ENCODE results near the gene HOATZ. TPM values are rescaled to one million over a fixed set of nuclear protein-coding genes. Genes with fewer than 3 reads are reported as not detected.

HOATZ gene
- total RNA-seq, 1 donor from 2014 or later, result not detected

DNA sequence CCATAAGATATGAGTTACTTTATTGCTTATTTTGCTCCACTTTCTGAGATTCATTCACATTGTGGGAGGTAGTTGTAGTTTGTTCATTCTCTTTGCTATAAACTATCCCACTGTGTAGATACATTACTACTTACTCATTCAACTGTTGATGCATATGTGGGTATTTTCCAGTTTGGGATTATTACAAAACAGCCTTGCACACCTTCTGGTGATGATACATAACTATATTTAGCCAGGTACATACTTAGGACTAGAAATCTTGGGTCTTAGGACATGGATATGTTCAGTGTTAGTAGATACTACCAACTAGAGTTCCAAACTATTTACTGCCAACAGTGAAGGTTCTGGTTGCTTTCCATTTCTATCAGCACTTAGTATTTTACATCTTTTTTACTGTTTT is 40.1 kb upstream of the HOATZ start:
- Histone ChIP-seq H3K4me1 (no peaks in the 10 kb centered on the region), H3K27ac (no peak overlapping the region), H3K36me3 (no peaks in the 10 kb centered on the region), H3K27me3 (no peaks in the 10 kb centered on the region), H3K9me3 (no peaks in the 10 kb centered on the region), H3K4me3 (no peak overlapping the region)
- intact Hi-C loops (cut with DNase I), result no loop called here
- TF ChIP-seq, protein P1, sequence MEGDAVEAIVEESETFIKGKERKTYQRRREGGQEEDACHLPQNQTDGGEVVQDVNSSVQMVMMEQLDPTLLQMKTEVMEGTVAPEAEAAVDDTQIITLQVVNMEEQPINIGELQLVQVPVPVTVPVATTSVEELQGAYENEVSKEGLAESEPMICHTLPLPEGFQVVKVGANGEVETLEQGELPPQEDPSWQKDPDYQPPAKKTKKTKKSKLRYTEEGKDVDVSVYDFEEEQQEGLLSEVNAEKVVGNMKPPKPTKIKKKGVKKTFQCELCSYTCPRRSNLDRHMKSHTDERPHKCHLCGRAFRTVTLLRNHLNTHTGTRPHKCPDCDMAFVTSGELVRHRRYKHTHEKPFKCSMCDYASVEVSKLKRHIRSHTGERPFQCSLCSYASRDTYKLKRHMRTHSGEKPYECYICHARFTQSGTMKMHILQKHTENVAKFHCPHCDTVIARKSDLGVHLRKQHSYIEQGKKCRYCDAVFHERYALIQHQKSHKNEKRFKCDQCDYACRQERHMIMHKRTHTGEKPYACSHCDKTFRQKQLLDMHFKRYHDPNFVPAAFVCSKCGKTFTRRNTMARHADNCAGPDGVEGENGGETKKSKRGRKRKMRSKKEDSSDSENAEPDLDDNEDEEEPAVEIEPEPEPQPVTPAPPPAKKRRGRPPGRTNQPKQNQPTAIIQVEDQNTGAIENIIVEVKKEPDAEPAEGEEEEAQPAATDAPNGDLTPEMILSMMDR (IDR thresholded peaks at IDR 0.05), result no peak
- no peak for DNase-seq (ENCODE audit: low spot score in 2 of 2)

DNA sequence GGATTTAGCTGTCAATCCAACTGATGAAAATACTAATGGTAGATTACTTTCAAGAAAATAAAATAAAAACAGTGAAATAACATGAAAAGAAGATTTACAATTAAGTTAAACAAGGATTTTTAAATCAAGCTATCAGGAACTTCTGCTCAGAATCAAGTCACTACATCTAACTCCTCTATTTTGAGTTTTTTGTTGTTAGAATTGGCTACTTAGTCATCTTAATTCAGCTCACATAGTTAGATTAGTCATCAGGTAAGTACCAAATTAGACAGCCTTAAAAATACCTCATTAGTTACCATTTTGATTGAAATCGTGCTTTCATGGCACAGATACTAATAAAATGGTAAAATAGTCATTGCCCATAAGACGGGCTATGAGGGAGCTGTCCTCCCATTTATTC is 38.2 kb upstream of the HOATZ start:
- Histone ChIP-seq H3K4me3 (no peak overlapping the region), H3K27ac (no peak overlapping the region), H3K4me1 (no peaks in the 10 kb centered on the region), H3K9me3 (peaks cover 0 to 9% of the 10 kb centered on the region in 2 donors), H3K36me3 (no peaks in the 10 kb centered on the region), H3K27me3 (no peaks in the 10 kb centered on the region)
- TF ChIP-seq, protein P1 (IDR thresholded peaks at IDR 0.05), result no peak
- DNase-seq (ENCODE audit: low spot score in 2 of 2), result no peak
- intact Hi-C loops (cut with DNase I), result no loop called here

DNA sequence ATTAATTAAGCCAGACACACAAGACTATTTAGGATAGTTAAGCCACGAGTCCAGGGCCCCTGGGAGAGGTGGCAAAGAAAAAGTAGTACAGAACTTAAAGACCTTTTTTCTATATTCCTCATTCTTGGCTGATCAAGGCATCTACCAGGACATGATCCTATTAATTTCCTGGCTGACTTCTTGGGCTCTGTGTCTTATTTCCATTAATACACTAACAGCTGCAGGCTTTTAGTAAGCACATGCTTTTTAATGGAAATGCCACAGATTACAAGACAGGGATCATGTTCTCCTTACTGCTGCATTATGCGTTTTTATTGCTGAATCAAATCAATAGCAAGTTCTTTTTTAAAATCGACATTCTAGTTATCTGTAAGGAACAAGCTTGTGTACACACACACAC is 37.6 kb upstream of the HOATZ start:
- DNase-seq (ENCODE audit: low spot score in 2 of 2), result no peak
- intact Hi-C loops (cut with DNase I), result no loop called here
- Histone ChIP-seq H3K36me3 (no peaks in the 10 kb centered on the region), H3K9me3 (peaks cover 0 to 9% of the 10 kb centered on the region in 2 donors), H3K4me3 (no peak overlapping the region), H3K27me3 (no peaks in the 10 kb centered on the region), H3K4me1 (no peaks in the 10 kb centered on the region), H3K27ac (no peak overlapping the region)
- TF ChIP-seq, protein P1 (IDR thresholded peaks at IDR 0.05), result no peak

DNA sequence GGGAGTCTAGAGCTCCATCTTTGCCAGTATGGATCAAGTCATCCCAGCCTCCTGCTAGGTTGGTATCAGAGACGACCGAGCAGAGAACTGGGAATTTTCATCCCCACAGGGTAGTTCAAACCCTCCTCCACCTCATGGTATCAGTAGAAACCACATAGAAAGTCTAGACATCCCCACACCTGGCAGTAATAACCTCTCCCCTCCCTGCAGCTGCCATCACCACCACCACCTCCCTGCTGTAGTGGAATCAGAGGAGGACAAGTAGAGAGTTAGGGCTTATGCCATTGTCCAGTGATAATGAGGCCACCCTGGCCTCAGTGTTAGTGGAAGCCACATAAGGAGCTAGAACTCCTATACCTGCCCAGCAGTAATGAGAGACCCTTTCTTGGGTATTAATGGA is 36.7 kb upstream of the HOATZ start:
- H3K4me3 ChIP-seq, result no peak overlapping the region
- H3K27ac ChIP-seq, result no peak overlapping the region
- H3K4me1 ChIP-seq, result no peaks in the 10 kb centered on the region
- DNase-seq (ENCODE audit: low spot score in 2 of 2), result no peak
- H3K36me3 ChIP-seq, result no peaks in the 10 kb centered on the region
- TF ChIP-seq, protein P1 (IDR thresholded peaks at IDR 0.05), result no peak
- H3K9me3 ChIP-seq, result peaks cover 0 to 11% of the 10 kb centered on the region in 2 donors
- H3K27me3 ChIP-seq, result no peaks in the 10 kb centered on the region
- intact Hi-C loops (cut with DNase I), result no loop called here

DNA sequence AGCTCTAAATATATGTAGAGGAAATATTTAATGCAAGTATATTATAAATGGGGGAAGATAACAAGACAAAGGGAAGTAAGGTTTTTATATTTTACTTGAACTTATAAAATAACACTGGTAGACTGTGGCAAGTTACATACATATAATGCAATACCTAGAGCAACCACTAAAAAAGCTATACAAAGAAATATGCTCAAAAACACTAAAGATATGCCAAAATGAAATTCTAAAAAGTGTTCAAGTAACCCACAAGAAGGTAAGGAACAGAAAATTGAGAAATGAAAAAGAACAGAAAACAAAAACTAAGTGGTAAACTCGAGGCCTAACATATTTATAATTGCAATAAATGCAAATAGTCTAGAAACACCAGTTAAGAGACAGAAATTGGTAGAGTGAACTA is 34.9 kb upstream of the HOATZ start:
- Histone ChIP-seq H3K4me3 (no peak overlapping the region), H3K27me3 (no peaks in the 10 kb centered on the region), H3K27ac (no peak overlapping the region), H3K9me3 (peaks cover 7 to 29% of the 10 kb centered on the region in 2 donors), H3K36me3 (no peaks in the 10 kb centered on the region), H3K4me1 (no peaks in the 10 kb centered on the region)
- DNase-seq (ENCODE audit: low spot score in 2 of 2), result no peak
- intact Hi-C loops (cut with DNase I), result no loop called here
- TF ChIP-seq, protein P1 (IDR thresholded peaks at IDR 0.05), result no peak

DNA sequence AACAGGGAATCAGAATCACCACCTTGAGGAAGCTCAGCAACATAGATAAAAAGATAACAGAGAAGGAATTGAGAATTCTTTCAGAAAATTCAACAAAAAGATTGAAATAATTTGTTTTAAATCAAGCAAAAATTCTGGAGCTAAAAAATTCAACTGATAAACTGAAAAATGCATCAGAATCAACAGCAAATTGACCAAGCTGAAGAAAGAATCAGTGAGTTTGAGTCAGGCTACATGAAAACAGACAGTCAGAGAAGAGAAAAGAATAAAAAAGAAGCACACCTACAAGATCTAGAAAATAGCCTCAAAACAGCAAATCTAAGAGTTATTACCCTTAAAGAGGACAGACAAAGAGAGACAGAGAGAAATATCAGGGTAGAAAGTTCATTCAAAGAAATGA is 31.1 kb upstream of the HOATZ start:
- Histone ChIP-seq H3K27ac (no peak overlapping the region), H3K27me3 (no peaks in the 10 kb centered on the region), H3K4me1 (no peaks in the 10 kb centered on the region), H3K4me3 (no peak overlapping the region), H3K36me3 (no peaks in the 10 kb centered on the region), H3K9me3 (peaks cover 9 to 37% of the 10 kb centered on the region in 2 donors)
- DNase-seq (ENCODE audit: low spot score in 2 of 2), result no peak
- intact Hi-C loops (cut with DNase I), result no loop called here
- TF ChIP-seq, protein P1 (IDR thresholded peaks at IDR 0.05), result no peak
